Psoas muscle (tissue), 8 donors: ENCODE results near the gene MEX3D. TPM values are rescaled to one million over a fixed set of nuclear protein-coding genes. Genes with fewer than 3 reads are reported as not detected.

ENCODE experiments used
- ATAC-seq, 4 donors: fragments of 200-7000 bp; cut with Tn5 transposase; one replicate each; pipeline ENCODE4 v1.9.1; 2020; ENCODE audit warnings: moderate library complexity in 3 of 4, mild to moderate bottlenecking in 2 of 4
- DNase-seq, 2 donors: peaks; one replicate each; pipeline ENCODE4 v3.0.0-alpha.2; 2020
- H3K27ac ChIP-seq: fragments of 200-600 bp; one replicate; pipeline ENCODE4 v1.8.0; 2022
- H3K27me3 ChIP-seq, 3 donors: fragments of 200-600 bp in 1 of 3; one replicate each; pipeline versions ENCODE4 v1.6.1 to v1.8.0; 2013 to 2022; ENCODE audit warnings: low read length in 2 of 3, mild to moderate bottlenecking in 2 of 3, moderate library complexity in 1 of 3; ENCODE audit not compliant: insufficient read depth in 3 of 3
- H3K36me3 ChIP-seq, 2 donors: fragments of 200-600 bp in 1 of 2; one replicate each; pipeline versions ENCODE4 v1.6.1 to v1.8.0; 2013 to 2022; ENCODE audit warnings: low read depth in 1 of 2, mild to moderate bottlenecking in 1 of 2, moderate library complexity in 1 of 2; ENCODE audit not compliant: insufficient read depth in 1 of 2
- H3K4me1 ChIP-seq: fragments of 200-600 bp; one replicate; pipeline ENCODE4 v1.8.0; 2022
- H3K4me3 ChIP-seq: fragments of 200-600 bp; one replicate; pipeline ENCODE4 v1.8.0; 2022; ENCODE audit warnings: mild to moderate bottlenecking
- H3K9me3 ChIP-seq: fragments of 200-600 bp; one replicate; pipeline ENCODE4 v1.8.0; 2022
- WGBS, 3 donors: extraction: QIAGEN DNeasy Blood & Tissue Kit; methylation state at CpG; one replicate each; pipeline versions ENCODE4 v1.1.6 to v1.1.7; 2013; 5-methylcytosine and 5-hydroxymethylcytosine counted together
- intact Hi-C, 2 donors: fragments of 100-400 bp; cut with DNase I; formaldehyde crosslinking; loops; one replicate each; pipeline versions ENCODE4 v1.11.0 to v1.14.2; 2022
- polyA plus RNA-seq, 3 donors: library from polyadenylated mRNA; stranded (reverse); fragments of 200-250 nt; gene quantifications; one replicate each; pipeline ENCODE4 v1.2.3, GENCODE V29; 2013
- total RNA-seq, 4 donors: library from RNA; stranded (reverse); fragmentation: NEBNext Ultra II Directional in 2 of 4; extraction: Animal tissue kit (Norgen Biotek cat#: 25700) in 2 of 4; gene quantifications; one replicate each; pipeline versions ENCODE4 v1.2.1 to v1.2.4, GENCODE V29; 2021 to 2023
- TF ChIP-seq, protein P1 (sequence below): fragments of 200-600 bp; IDR thresholded peaks from one replicate; pipeline ENCODE4 v1.8.0; 2022; ENCODE audit warnings: antibody characterized with exemption
- donor health status: healthy with polysubstance abuse.
- donor health status: DM: no; HTN: no; CAD: no; lungs with moderate emphysema.
- donor health status: Bipolar disorder and iron deficiency.
- donor health status: healthy.
- donor health status: DM: yes; HTN: yes; CAD: no.
- donor health status: DM: no; HTN: no; CAD: no.
- donor health status: DM: no; HTN: no; CAD: no.
- donor health status: DM: yes; HTN: yes; CAD: no.

The MEX3D gene
- total and polyA plus RNA-seq, 7 donors, result 0.70 to 3.7 (median 2.5) TPM

GRCh38 chr19:1511318-1512317 is 56.5 kb downstream of the MEX3D start:
- no peaks in the 10 kb centered on the region for H3K36me3 ChIP-seq
- H3K4me1 ChIP-seq, result peaks cover 11% of the 10 kb centered on the region
- WGBS, 3 donors, result 39 to 54% (median 43%) methylated on average over 19 to 22 of the region's 22 CpGs
- H3K9me3 ChIP-seq, result no peaks in the 10 kb centered on the region
- no peak for DNase-seq
- TF ChIP-seq, protein P1, sequence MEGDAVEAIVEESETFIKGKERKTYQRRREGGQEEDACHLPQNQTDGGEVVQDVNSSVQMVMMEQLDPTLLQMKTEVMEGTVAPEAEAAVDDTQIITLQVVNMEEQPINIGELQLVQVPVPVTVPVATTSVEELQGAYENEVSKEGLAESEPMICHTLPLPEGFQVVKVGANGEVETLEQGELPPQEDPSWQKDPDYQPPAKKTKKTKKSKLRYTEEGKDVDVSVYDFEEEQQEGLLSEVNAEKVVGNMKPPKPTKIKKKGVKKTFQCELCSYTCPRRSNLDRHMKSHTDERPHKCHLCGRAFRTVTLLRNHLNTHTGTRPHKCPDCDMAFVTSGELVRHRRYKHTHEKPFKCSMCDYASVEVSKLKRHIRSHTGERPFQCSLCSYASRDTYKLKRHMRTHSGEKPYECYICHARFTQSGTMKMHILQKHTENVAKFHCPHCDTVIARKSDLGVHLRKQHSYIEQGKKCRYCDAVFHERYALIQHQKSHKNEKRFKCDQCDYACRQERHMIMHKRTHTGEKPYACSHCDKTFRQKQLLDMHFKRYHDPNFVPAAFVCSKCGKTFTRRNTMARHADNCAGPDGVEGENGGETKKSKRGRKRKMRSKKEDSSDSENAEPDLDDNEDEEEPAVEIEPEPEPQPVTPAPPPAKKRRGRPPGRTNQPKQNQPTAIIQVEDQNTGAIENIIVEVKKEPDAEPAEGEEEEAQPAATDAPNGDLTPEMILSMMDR, result no peak
- peaks cover 0 to 5% (median 0%) of the 10 kb centered on the region in 3 donors for H3K27me3 ChIP-seq
- no peak for ATAC-seq
- intact Hi-C loops, result loop anchor here in 1 of 2 donors (5.0 kb wide), 1 partner anchor 229 kb away; no protein-coding TSS in a partner anchor
- peak overlapping the region; percentile 73 for H3K4me3 ChIP-seq
- peak overlapping the region; percentile 89 for H3K27ac ChIP-seq

DNA sequence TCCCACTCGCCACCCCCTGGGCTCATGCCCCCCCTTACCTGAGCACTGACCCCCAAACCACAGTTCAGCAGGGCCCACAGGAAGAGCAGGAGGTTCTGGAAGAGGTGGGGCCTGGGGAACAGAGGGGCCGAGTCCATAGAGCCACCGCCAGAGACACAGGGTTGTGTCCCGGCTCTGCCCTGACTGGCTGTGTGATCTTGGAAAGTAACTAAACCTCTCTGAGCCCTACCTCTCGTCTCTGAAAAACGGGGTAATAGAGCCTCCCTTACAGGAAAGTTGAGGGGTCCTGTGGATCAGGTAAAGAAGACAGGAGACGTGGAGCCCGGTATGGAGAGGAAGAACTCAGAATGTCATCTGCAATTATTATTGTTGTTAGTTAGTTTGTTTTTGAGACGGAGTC is 57.3 kb downstream of the MEX3D start:
- ATAC-seq, result no peak

GRCh38 chr19:1510442-1510806 is 57.7 kb downstream of the MEX3D start:
- no peaks in the 10 kb centered on the region for H3K9me3 ChIP-seq
- H3K27me3 ChIP-seq, result peaks cover 0 to 3% (median 0%) of the 10 kb centered on the region in 3 donors
- H3K27ac ChIP-seq, result peak overlapping the region; percentile 19
- peaks cover 11% of the 10 kb centered on the region for H3K4me1 ChIP-seq
- intact Hi-C loops, result loop anchor here in 1 of 2 donors (5.0 kb wide), 1 partner anchor 228 kb away; no protein-coding TSS in a partner anchor
- no peak overlapping the region for H3K4me3 ChIP-seq
- peaks cover 0 to 6% of the 10 kb centered on the region in 2 donors for H3K36me3 ChIP-seq
- DNase-seq (no peak), ATAC-seq (no peak)
- WGBS, 3 donors, result 28 to 52% (median 37%) methylated on average over 8 to 25 of the region's 25 CpGs
- TF ChIP-seq, protein P1, result no peak

More for the DNA sequence above, 57.3 kb downstream of the MEX3D start:
- Histone ChIP-seq H3K27ac (peak overlapping the region; percentile 19), H3K27me3 (peaks cover 0 to 3% (median 0%) of the 10 kb centered on the region in 3 donors), H3K4me1 (peaks cover 11% of the 10 kb centered on the region), H3K4me3 (no peak overlapping the region), H3K9me3 (no peaks in the 10 kb centered on the region), H3K36me3 (peaks cover 0 to 2% of the 10 kb centered on the region in 2 donors)
- DNase-seq, result no peak
- intact Hi-C loops, result loop anchor here in 1 of 2 donors (5.0 kb wide), 1 partner anchor 229 kb away; no protein-coding TSS in a partner anchor
- 39 to 55% (median 46%) methylated on average over 9 of the region's 9 CpGs for WGBS, 3 donors
- TF ChIP-seq, protein P1, result no peak

GRCh38 chr19:1509602-1510441 is 58.3 kb downstream of the MEX3D start:
- Histone ChIP-seq H3K36me3 (peaks cover 0 to 7% of the 10 kb centered on the region in 2 donors), H3K27ac (peak overlapping the region; percentile 41), H3K4me1 (peaks cover 11% of the 10 kb centered on the region), H3K27me3 (peaks cover 0 to 3% (median 0%) of the 10 kb centered on the region in 3 donors), H3K9me3 (no peaks in the 10 kb centered on the region), H3K4me3 (no peak overlapping the region)
- intact Hi-C loops, result loop anchor here in 1 of 2 donors (2.0 to 5.0 kb wide), 2 partner anchors 19 to 228 kb away; partner anchors contain the start of genes PCSK4 and REEP6
- DNase-seq, result no peak
- ATAC-seq, result no peak
- TF ChIP-seq, protein P1, result no peak
- WGBS, 3 donors, result 57 to 63% (median 58%) methylated on average over 9 to 11 of the region's 11 CpGs
